OCI-LY1 (cell line): Measurements from ENCODE around the gene KCNMB4.

Experiments
- H2AFZ ChIP-seq: fragments of 200-600 bp; sonication (generic), shearing (Covaris generic); 2 replicates; pipeline ENCODE4 v1.6.0; 2014; ENCODE audit warnings: antibody characterized with exemption, mild to moderate bottlenecking, low read length
- H3F3A ChIP-seq: fragments of 200-600 bp; sonication (generic), shearing (Covaris generic); 2 replicates; pipeline ENCODE4 v1.6.0; 2014; ENCODE audit warnings: mild to moderate bottlenecking, antibody characterized with exemption, low read length, moderate library complexity; ENCODE audit not compliant: insufficient read depth
- H3K27ac ChIP-seq: fragments of 200-600 bp; sonication (generic); 2 replicates; pipeline ENCODE4 v1.5.1; 2014; ENCODE audit warnings: low read length, mixed run types, mild to moderate bottlenecking, low read depth; ENCODE audit not compliant: poor library complexity, severe bottlenecking
- H3K27me3 ChIP-seq: fragments of 200-600 bp; sonication (generic); 2 replicates; pipeline ENCODE4 v1.6.0; 2014; ENCODE audit warnings: antibody characterized with exemption, mild to moderate bottlenecking, low read length, moderate library complexity; ENCODE audit not compliant: insufficient read depth
- H3K36me3 ChIP-seq: fragments of 200-600 bp; sonication (generic); 2 replicates; pipeline ENCODE4 v1.6.1; 2014; ENCODE audit warnings: mild to moderate bottlenecking, antibody characterized with exemption, low read length, moderate library complexity, mixed read lengths; ENCODE audit not compliant: insufficient read depth
- H3K4me1 ChIP-seq: fragments of 200-600 bp; sonication (generic); 2 replicates; pipeline ENCODE4 v1.5.1; 2014; ENCODE audit warnings: mild to moderate bottlenecking, low read length, moderate library complexity; ENCODE audit not compliant: insufficient read depth, severe bottlenecking
- H3K4me2 ChIP-seq: fragments of 200-600 bp; sonication (generic), shearing (Covaris generic); 2 replicates; pipeline ENCODE4 v1.6.1; 2014; ENCODE audit warnings: low read length
- H3K4me3 ChIP-seq: fragments of 200-600 bp; sonication (generic); 2 replicates; pipeline ENCODE4 v1.5.1; 2014; ENCODE audit warnings: low read length, low read depth, mild to moderate bottlenecking, mixed read lengths; ENCODE audit not compliant: poor library complexity, severe bottlenecking
- H3K79me2 ChIP-seq: fragments of 200-600 bp; shearing (Covaris generic); 2 replicates; pipeline ENCODE4 v1.6.1; 2016; ENCODE audit warnings: mixed run types, low read length, mixed read lengths; ENCODE audit not compliant: insufficient read depth
- H3K9ac ChIP-seq: fragments of 200-600 bp; sonication (generic), shearing (Covaris generic); 2 replicates; pipeline ENCODE4 v1.6.1; 2014; ENCODE audit warnings: mild to moderate bottlenecking, low read length, mixed read lengths
- H3K9me2 ChIP-seq: fragments of 200-600 bp; sonication (generic), shearing (Covaris generic); 2 replicates; pipeline ENCODE4 v1.6.1; 2014; ENCODE audit warnings: low read depth, mild to moderate bottlenecking, low read length, mixed read lengths
- H3K9me3 ChIP-seq: fragments of 200-600 bp; shearing (Covaris generic); 2 replicates; pipeline ENCODE4 v1.6.1; 2014; ENCODE audit warnings: low read length, mixed read lengths
- H4K20me1 ChIP-seq: fragments of 200-600 bp; sonication (generic), shearing (Covaris generic); 2 replicates; pipeline ENCODE4 v1.6.0; 2016; ENCODE audit warnings: mild to moderate bottlenecking, low read length; ENCODE audit not compliant: insufficient read depth
- CTCF ChIP-seq: fragments of 200-600 bp; sonication (generic), shearing (Covaris generic); IDR thresholded peaks from 2 replicates; pipeline ENCODE4 v1.5.1; 2017; ENCODE audit warnings: mild to moderate bottlenecking, antibody characterized with exemption, low read length, moderate library complexity, mixed read lengths
- EZH2 ChIP-seq: fragments of 200-600 bp; sonication (generic), shearing (Covaris generic); IDR thresholded peaks from 2 replicates; pipeline ENCODE4 v1.8.0; 2017; ENCODE audit warnings: borderline replicate concordance, mixed run types, mild to moderate bottlenecking, antibody characterized with exemption, low read length, moderate library complexity, mixed read lengths

The KCNMB4 gene

GRCh38 chr12:70415987-70416386 is 49.9 kb downstream of the KCNMB4 start:
- Histone ChIP-seq H3K9me3 (no peaks in the 10 kb centered on the region), H4K20me1 (no peaks in the 10 kb centered on the region), H3K36me3 (peaks cover 42% of the 10 kb centered on the region), H3K4me2 (no peak overlapping the region), H3K9me2 (no peaks in the 10 kb centered on the region), H2AFZ (no peak overlapping the region), H3K9ac (no peak overlapping the region), H3K79me2 (no peaks in the 10 kb centered on the region), H3F3A (no peaks in the 10 kb centered on the region), H3K27ac (no peak overlapping the region), H3K27me3 (no peaks in the 10 kb centered on the region), H3K4me1 (no peaks in the 10 kb centered on the region), H3K4me3 (no peak overlapping the region)
- TF ChIP-seq EZH2 (no peak), CTCF (no peak)

GRCh38 chr12:70417121-70417520 is 51.0 kb downstream of the KCNMB4 start:
- Histone ChIP-seq H3K9me2 (no peaks in the 10 kb centered on the region), H4K20me1 (no peaks in the 10 kb centered on the region), H2AFZ (no peak overlapping the region), H3K36me3 (peaks cover 40% of the 10 kb centered on the region), H3K27ac (no peak overlapping the region), H3K27me3 (no peaks in the 10 kb centered on the region), H3K9me3 (no peaks in the 10 kb centered on the region), H3K4me2 (no peak overlapping the region), H3K4me1 (no peaks in the 10 kb centered on the region), H3K79me2 (no peaks in the 10 kb centered on the region), H3K9ac (no peak overlapping the region), H3F3A (no peaks in the 10 kb centered on the region), H3K4me3 (no peak overlapping the region)
- TF ChIP-seq EZH2: no peak
- no peak for TF ChIP-seq CTCF

DNA sequence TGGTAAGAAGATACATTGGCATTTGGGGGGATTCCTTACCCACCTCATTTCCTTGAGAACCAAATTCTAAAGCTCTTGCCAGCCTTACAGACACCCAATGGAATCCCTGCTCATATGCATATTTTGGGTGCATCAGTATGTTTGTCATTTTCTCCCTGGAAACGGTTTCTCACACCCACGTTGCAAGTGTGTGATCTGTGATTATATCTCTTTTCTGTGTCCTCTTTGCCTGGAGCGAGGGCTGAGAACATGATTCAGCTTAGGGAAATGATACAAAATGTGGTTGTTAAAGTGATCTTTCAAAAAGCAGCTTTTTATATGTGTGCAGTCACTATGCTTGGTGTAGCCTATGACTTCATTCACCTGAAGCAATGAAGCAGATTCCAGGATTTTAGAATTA is 52.0 kb downstream of the KCNMB4 start:
- H3K27ac ChIP-seq: no peak overlapping the region
- no peaks in the 10 kb centered on the region for H3K27me3 ChIP-seq

More for the DNA sequence above, 52.0 kb downstream of the KCNMB4 start:
- H3K9me3 ChIP-seq: no peaks in the 10 kb centered on the region
- no peak for TF ChIP-seq CTCF
- TF ChIP-seq EZH2: no peak
- H3K36me3 ChIP-seq: peaks cover 35% of the 10 kb centered on the region
- H3K9ac ChIP-seq: no peak overlapping the region
- H3K4me2 ChIP-seq: no peak overlapping the region
- no peaks in the 10 kb centered on the region for H4K20me1 ChIP-seq
- H3K4me1 ChIP-seq: no peaks in the 10 kb centered on the region
- H2AFZ ChIP-seq: no peak overlapping the region
- no peaks in the 10 kb centered on the region for H3K9me2 ChIP-seq
- H3F3A ChIP-seq: no peaks in the 10 kb centered on the region
- H3K4me3 ChIP-seq: no peak overlapping the region
- H3K79me2 ChIP-seq: no peaks in the 10 kb centered on the region
